ENCODE measurements around the gene PLCD4. TPM values are rescaled to one million over a fixed set of nuclear protein-coding genes. Genes with fewer than 3 reads are reported as not detected.

Gene PLCD4
- polyA plus RNA-seq, 1 donor, result 4.0 TPM

- Histone ChIP-seq H3K36me3 (ENCODE audit: control insufficient read depth, insufficient read depth, low read length) (peaks cover 16% of the 10 kb centered on the region), H3K9me3 (ENCODE audit: control insufficient read depth, low read depth, low read length) (no peaks in the 10 kb centered on the region), H3K4me1 (ENCODE audit: control insufficient read depth, insufficient read depth, low read length) (peaks cover 14% of the 10 kb centered on the region), H3K4me3 (ENCODE audit: low read length) (no peak overlapping the region), H3K27me3 (ENCODE audit: control insufficient read depth, insufficient read depth, low read length) (no peaks in the 10 kb centered on the region), H3K27ac (ENCODE audit: low read length) (no peak overlapping the region)
- WGBS (ENCODE audit: insufficient coverage, low lambda C conversion rate), result 43% methylated on average over 1 of the region's 6 CpGs
- no peak for DNase-seq
Observed at GRCh38 chr2:218570850-218571249, 36.8 kb upstream of the PLCD4 start.

GRCh38 chr2:218576854-218577253 lies 30.8 kb upstream of the PLCD4 start:
- Histone ChIP-seq H3K4me1 (ENCODE audit: control insufficient read depth, insufficient read depth, low read length) (no peaks in the 10 kb centered on the region), H3K36me3 (ENCODE audit: control insufficient read depth, insufficient read depth, low read length) (peaks cover 24% of the 10 kb centered on the region), H3K27ac (ENCODE audit: low read length) (no peak overlapping the region), H3K4me3 (ENCODE audit: low read length) (no peak overlapping the region), H3K27me3 (ENCODE audit: control insufficient read depth, insufficient read depth, low read length) (no peaks in the 10 kb centered on the region), H3K9me3 (ENCODE audit: control insufficient read depth, low read depth, low read length) (no peaks in the 10 kb centered on the region)
- DNase-seq, result no peak
- no CpG with 5 or more reads among the region's 4 CpGs for WGBS (ENCODE audit: insufficient coverage, low lambda C conversion rate)

- H3K27ac ChIP-seq (ENCODE audit: low read length), result no peak overlapping the region
- no peaks in the 10 kb centered on the region for H3K9me3 ChIP-seq (ENCODE audit: control insufficient read depth, low read depth, low read length)
- H3K27me3 ChIP-seq (ENCODE audit: control insufficient read depth, insufficient read depth, low read length), result no peaks in the 10 kb centered on the region
- no peaks in the 10 kb centered on the region for H3K4me1 ChIP-seq (ENCODE audit: control insufficient read depth, insufficient read depth, low read length)
- H3K4me3 ChIP-seq (ENCODE audit: low read length), result no peak overlapping the region
- H3K36me3 ChIP-seq (ENCODE audit: control insufficient read depth, insufficient read depth, low read length), result peaks cover 25% of the 10 kb centered on the region
- WGBS (ENCODE audit: insufficient coverage, low lambda C conversion rate), result no CpG with 5 or more reads among the region's 3 CpGs
- no peak for DNase-seq
Observed at GRCh38 chr2:218577482-218578220, 30.0 kb upstream of the PLCD4 start.

- Histone ChIP-seq H3K27ac (ENCODE audit: low read length) (no peak overlapping the region), H3K4me3 (ENCODE audit: low read length) (no peak overlapping the region), H3K36me3 (ENCODE audit: control insufficient read depth, insufficient read depth, low read length) (peaks cover 26% of the 10 kb centered on the region), H3K4me1 (ENCODE audit: control insufficient read depth, insufficient read depth, low read length) (no peaks in the 10 kb centered on the region), H3K9me3 (ENCODE audit: control insufficient read depth, low read depth, low read length) (no peaks in the 10 kb centered on the region), H3K27me3 (ENCODE audit: control insufficient read depth, insufficient read depth, low read length) (no peaks in the 10 kb centered on the region)
- WGBS (ENCODE audit: insufficient coverage, low lambda C conversion rate), result 80% methylated on average over 1 of the region's 3 CpGs
- DNase-seq, result no peak
Observed at GRCh38 chr2:218578272-218578877, 29.3 kb upstream of the PLCD4 start.

- no peak for DNase-seq
- no peak overlapping the region for H3K4me3 ChIP-seq (ENCODE audit: low read length)
- H3K27ac ChIP-seq (ENCODE audit: low read length), result no peak overlapping the region
- 80% methylated on average over 1 of the region's 7 CpGs for WGBS (ENCODE audit: insufficient coverage, low lambda C conversion rate)
- H3K36me3 ChIP-seq (ENCODE audit: control insufficient read depth, insufficient read depth, low read length), result peaks cover 51% of the 10 kb centered on the region
- H3K4me1 ChIP-seq (ENCODE audit: control insufficient read depth, insufficient read depth, low read length), result no peaks in the 10 kb centered on the region
- H3K9me3 ChIP-seq (ENCODE audit: control insufficient read depth, low read depth, low read length), result no peaks in the 10 kb centered on the region
- no peaks in the 10 kb centered on the region for H3K27me3 ChIP-seq (ENCODE audit: control insufficient read depth, insufficient read depth, low read length)
Observed at GRCh38 chr2:218582076-218582475, 25.6 kb upstream of the PLCD4 start.

- 100% methylated on average over 1 of the region's 6 CpGs for WGBS (ENCODE audit: insufficient coverage, low lambda C conversion rate)
- Histone ChIP-seq H3K4me3 (ENCODE audit: low read length) (no peak overlapping the region), H3K27me3 (ENCODE audit: control insufficient read depth, insufficient read depth, low read length) (no peaks in the 10 kb centered on the region), H3K27ac (ENCODE audit: low read length) (no peak overlapping the region), H3K36me3 (ENCODE audit: control insufficient read depth, insufficient read depth, low read length) (peaks cover 52% of the 10 kb centered on the region), H3K9me3 (ENCODE audit: control insufficient read depth, low read depth, low read length) (no peaks in the 10 kb centered on the region), H3K4me1 (ENCODE audit: control insufficient read depth, insufficient read depth, low read length) (no peaks in the 10 kb centered on the region)
- no peak for DNase-seq
Observed at GRCh38 chr2:218583983-218584850, 23.5 kb upstream of the PLCD4 start.

GRCh38 chr2:218585541-218585940 lies 22.2 kb upstream of the PLCD4 start:
- Histone ChIP-seq H3K4me1 (ENCODE audit: control insufficient read depth, insufficient read depth, low read length) (no peaks in the 10 kb centered on the region), H3K9me3 (ENCODE audit: control insufficient read depth, low read depth, low read length) (no peaks in the 10 kb centered on the region), H3K4me3 (ENCODE audit: low read length) (no peak overlapping the region), H3K36me3 (ENCODE audit: control insufficient read depth, insufficient read depth, low read length) (peaks cover 60% of the 10 kb centered on the region), H3K27ac (ENCODE audit: low read length) (no peak overlapping the region), H3K27me3 (ENCODE audit: control insufficient read depth, insufficient read depth, low read length) (no peaks in the 10 kb centered on the region)
- no peak for DNase-seq
- WGBS (ENCODE audit: insufficient coverage, low lambda C conversion rate), result no CpG with 5 or more reads among the region's 1 CpG

- Histone ChIP-seq H3K4me1 (ENCODE audit: control insufficient read depth, insufficient read depth, low read length) (no peaks in the 10 kb centered on the region), H3K36me3 (ENCODE audit: control insufficient read depth, insufficient read depth, low read length) (no peaks in the 10 kb centered on the region), H3K27ac (ENCODE audit: low read length) (no peak overlapping the region), H3K9me3 (ENCODE audit: control insufficient read depth, low read depth, low read length) (no peaks in the 10 kb centered on the region), H3K4me3 (ENCODE audit: low read length) (no peak overlapping the region), H3K27me3 (ENCODE audit: control insufficient read depth, insufficient read depth, low read length) (no peaks in the 10 kb centered on the region)
- no peak for DNase-seq
- WGBS (ENCODE audit: insufficient coverage, low lambda C conversion rate), result no CpG with 5 or more reads among the region's 2 CpGs
Observed at GRCh38 chr2:218605432-218605831, 2.3 kb upstream of the PLCD4 start.

GRCh38 chr2:218615868-218616315 lies 8.2 kb downstream of the PLCD4 start:
- Histone ChIP-seq H3K27me3 (ENCODE audit: control insufficient read depth, insufficient read depth, low read length) (peaks cover 2% of the 10 kb centered on the region), H3K9me3 (ENCODE audit: control insufficient read depth, low read depth, low read length) (no peaks in the 10 kb centered on the region), H3K4me1 (ENCODE audit: control insufficient read depth, insufficient read depth, low read length) (no peaks in the 10 kb centered on the region), H3K4me3 (ENCODE audit: low read length) (no peak overlapping the region), H3K27ac (ENCODE audit: low read length) (no peak overlapping the region), H3K36me3 (ENCODE audit: control insufficient read depth, insufficient read depth, low read length) (no peaks in the 10 kb centered on the region)
- 28% methylated on average over 2 of the region's 6 CpGs for WGBS (ENCODE audit: insufficient coverage, low lambda C conversion rate)
- DNase-seq, result peak; percentile 29 to 52

- Histone ChIP-seq H3K9me3 (ENCODE audit: control insufficient read depth, low read depth, low read length) (no peaks in the 10 kb centered on the region), H3K27me3 (ENCODE audit: control insufficient read depth, insufficient read depth, low read length) (no peaks in the 10 kb centered on the region), H3K36me3 (ENCODE audit: control insufficient read depth, insufficient read depth, low read length) (no peaks in the 10 kb centered on the region), H3K4me3 (ENCODE audit: low read length) (no peak overlapping the region), H3K4me1 (ENCODE audit: control insufficient read depth, insufficient read depth, low read length) (no peaks in the 10 kb centered on the region), H3K27ac (ENCODE audit: low read length) (no peak overlapping the region)
- DNase-seq, result no peak
- WGBS (ENCODE audit: insufficient coverage, low lambda C conversion rate), result no CpG with 5 or more reads among the region's 9 CpGs
Observed at GRCh38 chr2:218618102-218618860, 10.6 kb downstream of the PLCD4 start.
